ENCODE results near the gene OLFM2. TPM values are rescaled to one million over a fixed set of nuclear protein-coding genes. Genes with fewer than 3 reads are reported as not detected.

The OLFM2 gene
- total and polyA plus RNA-seq, 2 of the 4 experiments (the other 2 are of a cell fraction), result 2.7 to 5.1 TPM

DNA sequence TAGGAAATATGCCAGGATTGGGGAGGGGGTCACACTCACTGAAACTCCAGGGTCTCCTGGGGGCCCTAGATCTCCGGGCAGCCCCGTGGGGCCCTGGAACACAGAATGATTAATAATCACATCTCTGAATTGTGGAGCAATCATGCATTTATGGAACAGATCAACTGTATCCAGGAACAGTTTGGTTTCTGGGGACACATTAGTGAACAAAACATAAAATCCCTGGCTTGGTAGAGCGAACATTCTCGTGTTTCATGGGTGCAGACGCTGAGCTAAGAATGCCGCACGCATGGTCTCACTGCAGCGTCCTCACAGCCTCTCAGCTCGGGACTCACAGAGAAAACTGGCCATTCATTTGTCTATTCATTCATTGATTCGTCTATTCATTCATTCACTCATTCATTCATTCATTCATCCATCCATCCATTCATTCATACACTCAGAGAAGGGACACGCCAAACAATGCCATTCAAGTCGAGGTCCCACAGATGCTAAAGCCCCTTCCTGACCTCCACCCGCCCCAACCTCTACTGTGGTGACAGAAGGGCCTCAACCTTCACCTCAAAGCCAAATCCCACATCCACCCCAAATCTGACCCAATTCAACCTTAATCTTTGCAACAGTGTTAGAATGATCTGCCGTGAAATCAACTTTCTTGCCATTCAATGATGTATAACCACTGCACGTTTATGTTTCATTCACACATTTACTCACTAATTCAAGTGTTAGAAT, 35.0 kb upstream of the OLFM2 start:
- no peak for ATAC-seq (ENCODE audit: low read depth)

More for the DNA sequence above, 35.0 kb upstream of the OLFM2 start:
- no peaks in the 10 kb centered on the region; the same call in 1 of the 2 replicates for H3K27me3 ChIP-seq (ENCODE audit: control insufficient read depth, insufficient read depth, low read length)
- peaks cover 2% of the 10 kb centered on the region; the same call in 1 of the 2 replicates for H3K36me3 ChIP-seq (ENCODE audit: control insufficient read depth, insufficient read depth, low read length)
- no peaks in the 10 kb centered on the region for H3K9me3 ChIP-seq (ENCODE audit: control insufficient read depth, insufficient read depth, low read length)
- no peak overlapping the region for H4K5ac ChIP-seq (ENCODE audit: low read depth, low read length)
- H2AFZ ChIP-seq (replicated peaks; ENCODE audit: low read length, poor library complexity), result no peak overlapping the region
- dilution Hi-C loops (cut with HindIII; ENCODE audit: low sequenced_read_pairs, unreplicated experiment), result no loop called here
- H4K8ac ChIP-seq (ENCODE audit: low read depth in 2 of 2, low read length in 2 of 2), result no peak overlapping the region
- H3K4me2 ChIP-seq (ENCODE audit: low read depth, low read length), result no peak overlapping the region
- no peak overlapping the region for H2BK20ac ChIP-seq (ENCODE audit: low read depth, low read length)
- no peak overlapping the region for H3K4ac ChIP-seq (ENCODE audit: low read depth, low read length)
- ChIA-PET CTCF (interaction anchor here (1.2 kb wide), 1 partner anchor 26 kb away, joined by 3 read pairs; no protein-coding TSS in a partner anchor), POLR2A (ENCODE audit: unreplicated experiment) (no interaction called here)
- H3K79me1 ChIP-seq (ENCODE audit: low read depth in 1 of 2, low read length in 2 of 2), result no peaks in the 10 kb centered on the region
- H3K27ac ChIP-seq (ENCODE audit: insufficient read depth, low read length), result no peak overlapping the region
- 74% methylated on average over 12 of the region's 15 CpGs; no CpG with 5 or more reads in 1 of the 2 experiments for WGBS, 2 experiments (ENCODE audit: extremely low coverage in 2 of 2, insufficient read length in 1 of 2)
- DNase-seq, result no peak
- H3K18ac ChIP-seq (ENCODE audit: low read depth, low read length), result no peak overlapping the region
- H2AK9ac ChIP-seq (replicated peaks; ENCODE audit: low read depth, low read length, poor library complexity), result no peak overlapping the region
- H3K56ac ChIP-seq (ENCODE audit: extremely low read depth, insufficient read depth, low read length), result no peak overlapping the region
- no peak overlapping the region for H4K91ac ChIP-seq (ENCODE audit: insufficient read depth, low read depth, low read length)
- no peak overlapping the region for H2BK5ac ChIP-seq (ENCODE audit: low read depth, low read length, poor library complexity, severe bottlenecking)
- intact Hi-C loops (cut with micrococcal nuclease), result no loop called here
- H3K4me3 ChIP-seq (ENCODE audit: insufficient read depth, low read depth, low read length), result no peak overlapping the region
- H2BK15ac ChIP-seq (ENCODE audit: low read depth, low read length), result no peak overlapping the region
- in situ Hi-C loops (cut with MboI; ENCODE audit: low sequenced_read_pairs), result no loop called here
- no peak overlapping the region for H2BK120ac ChIP-seq (ENCODE audit: low read depth, low read length)
- no peak overlapping the region for H3K23ac ChIP-seq (ENCODE audit: low read depth, low read length)
- H3K9ac ChIP-seq (ENCODE audit: low read depth, low read length), result no peak overlapping the region
- peaks cover 2% of the 10 kb centered on the region; the same call in 1 of the 2 replicates for H3K4me1 ChIP-seq (ENCODE audit: control insufficient read depth, insufficient read depth, low read length)
- no peak overlapping the region for H3K14ac ChIP-seq (replicated peaks; ENCODE audit: low read depth, low read length)
- H2AK5ac ChIP-seq (ENCODE audit: low read depth, low read length), result no peak overlapping the region
- TF ChIP-seq SMC3 (IDR thresholded peaks at IDR 0.05; ENCODE audit: low read depth, low read length) (no peak), MXI1 (IDR thresholded peaks at IDR 0.05; ENCODE audit: borderline replicate concordance, low read depth, low read length) (no peak), BHLHE40 (IDR thresholded peaks at IDR 0.05; ENCODE audit: low read depth, low read length) (no peak), RCOR1 (IDR thresholded peaks at IDR 0.05; ENCODE audit: insufficient replicate concordance, low read length) (no peak), CHD1 (IDR thresholded peaks at IDR 0.05; ENCODE audit: low read depth, low read length) (no peak), RFX5 (IDR thresholded peaks at IDR 0.05; ENCODE audit: low read depth, low read length) (no peak), CEBPB (IDR thresholded peaks at IDR 0.05; ENCODE audit: low read depth, low read length) (no peak), USF2 (IDR thresholded peaks at IDR 0.05; ENCODE audit: low read depth, low read length) (no peak), FOS (IDR thresholded peaks at IDR 0.05; ENCODE audit: low read depth, low read length) (no peak), NFE2L2 (IDR thresholded peaks at IDR 0.05; ENCODE audit: low read depth, low read length) (no peak), MAZ (IDR thresholded peaks at IDR 0.05; ENCODE audit: borderline replicate concordance, low read depth, low read length) (no peak), CTCF (conservative IDR thresholded peaks at IDR 0.05; ENCODE audit: low read depth, low read length) (no peak), RAD21 (IDR thresholded peaks at IDR 0.05; ENCODE audit: low read length) (no peak), MAFK (IDR thresholded peaks at IDR 0.05; ENCODE audit: low read depth, low read length) (no peak), POLR2A (IDR thresholded peaks at IDR 0.05; ENCODE audit: low read depth, low read length) (no peak)
- TF ChIP-seq, protein P1, sequence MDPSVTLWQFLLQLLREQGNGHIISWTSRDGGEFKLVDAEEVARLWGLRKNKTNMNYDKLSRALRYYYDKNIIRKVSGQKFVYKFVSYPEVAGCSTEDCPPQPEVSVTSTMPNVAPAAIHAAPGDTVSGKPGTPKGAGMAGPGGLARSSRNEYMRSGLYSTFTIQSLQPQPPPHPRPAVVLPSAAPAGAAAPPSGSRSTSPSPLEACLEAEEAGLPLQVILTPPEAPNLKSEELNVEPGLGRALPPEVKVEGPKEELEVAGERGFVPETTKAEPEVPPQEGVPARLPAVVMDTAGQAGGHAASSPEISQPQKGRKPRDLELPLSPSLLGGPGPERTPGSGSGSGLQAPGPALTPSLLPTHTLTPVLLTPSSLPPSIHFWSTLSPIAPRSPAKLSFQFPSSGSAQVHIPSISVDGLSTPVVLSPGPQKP (IDR thresholded peaks at IDR 0.05; ENCODE audit: borderline replicate concordance, low read depth, low read length), result no peak
- no TSS peak for BruUV-seq (replicated peaks)
- no peaks in the 10 kb centered on the region for H3K9me1 ChIP-seq (ENCODE audit: insufficient read depth, low read length)
- no peaks in the 10 kb centered on the region for H4K20me1 ChIP-seq (ENCODE audit: insufficient read depth, low read length)
